Activated T-helper 17 cell treated with anti-CD3 and anti-CD28 coated beads, Interleukin-2, amount 50 U/mL, for 72 hours (primary cell): Measurements from ENCODE around the gene MRPS27. TPM values are rescaled to one million over a fixed set of nuclear protein-coding genes. Genes with fewer than 3 reads are reported as not detected.

Source experiments
- ATAC-seq: fragments of 150-1000 bp; cut with Tn5 transposase; replicated peaks from 2 replicates; pipeline ENCODE4 v1.10.0; 2021; ENCODE audit warnings: mild to moderate bottlenecking, moderate library complexity
- H3K27ac Mint-ChIP-seq: one replicate; pipeline ENCODE4 v1.8.0; 2022; ENCODE audit warnings: mixed read lengths
- H3K27me3 Mint-ChIP-seq: one replicate; pipeline ENCODE4 v1.8.0; 2022; ENCODE audit warnings: mixed read lengths
- H3K36me3 Mint-ChIP-seq: one replicate; pipeline ENCODE4 v1.8.0; 2022; ENCODE audit warnings: low read depth, mild to moderate bottlenecking, mixed read lengths
- H3K4me1 Mint-ChIP-seq: one replicate; pipeline ENCODE4 v1.8.0; 2022; ENCODE audit warnings: mixed read lengths
- H3K4me3 Mint-ChIP-seq: one replicate; pipeline ENCODE4 v1.8.0; 2022; ENCODE audit warnings: mild to moderate bottlenecking, mixed read lengths
- H3K9me3 Mint-ChIP-seq: one replicate; pipeline ENCODE4 v1.8.0; 2022; ENCODE audit warnings: mixed read lengths
- total RNA-seq, 2 donors: library from RNA; stranded (reverse); gene quantifications; one replicate each; pipeline ENCODE4 v1.2.3, GENCODE V29; 2022

MRPS27 gene
- total RNA-seq, 2 donors from 2014 or later, result 71.2 to 88.3 TPM

GRCh38 chr5:72270037-72270436 is 50.0 kb downstream of the MRPS27 start:
- Mint-ChIP-seq H3K36me3 (peaks cover 20% of the 10 kb centered on the region), H3K4me1 (no peaks in the 10 kb centered on the region), H3K27me3 (no peaks in the 10 kb centered on the region), H3K27ac (no peak overlapping the region), H3K9me3 (no peaks in the 10 kb centered on the region), H3K4me3 (no peak overlapping the region)
- no peak for ATAC-seq

- peaks cover 20% of the 10 kb centered on the region for H3K36me3 Mint-ChIP-seq
- no peak overlapping the region for H3K4me3 Mint-ChIP-seq
- no peaks in the 10 kb centered on the region for H3K4me1 Mint-ChIP-seq
- no peak overlapping the region for H3K27ac Mint-ChIP-seq
- H3K27me3 Mint-ChIP-seq, result no peaks in the 10 kb centered on the region
- ATAC-seq, result no peak
- no peaks in the 10 kb centered on the region for H3K9me3 Mint-ChIP-seq
These were observed 50.6 kb downstream of the MRPS27 start for GRCh38 chr5:72269411-72269780.

- Mint-ChIP-seq H3K36me3 (peaks cover 20% of the 10 kb centered on the region), H3K9me3 (no peaks in the 10 kb centered on the region)
- ATAC-seq, result peak; percentile 29
These were observed 51.2 kb downstream of the MRPS27 start for GRCh38 chr5:72268753-72269410.

GRCh38 chr5:72268260-72268659 is 51.8 kb downstream of the MRPS27 start:
- no peak overlapping the region for H3K27ac Mint-ChIP-seq
- peaks cover 23% of the 10 kb centered on the region for H3K36me3 Mint-ChIP-seq
- no peak for ATAC-seq
- no peaks in the 10 kb centered on the region for H3K9me3 Mint-ChIP-seq
- H3K27me3 Mint-ChIP-seq, result no peaks in the 10 kb centered on the region
- peaks cover 5% of the 10 kb centered on the region for H3K4me1 Mint-ChIP-seq
- no peak overlapping the region for H3K4me3 Mint-ChIP-seq

More at GRCh38 chr5:72268753-72269410, 51.2 kb downstream of the MRPS27 start:
- no peaks in the 10 kb centered on the region for H3K4me1 Mint-ChIP-seq
- no peak overlapping the region for H3K27ac Mint-ChIP-seq
- no peaks in the 10 kb centered on the region for H3K27me3 Mint-ChIP-seq
- no peak overlapping the region for H3K4me3 Mint-ChIP-seq

GRCh38 chr5:72267685-72268084 is 52.4 kb downstream of the MRPS27 start:
- Mint-ChIP-seq H3K4me1 (peaks cover 8% of the 10 kb centered on the region), H3K9me3 (no peaks in the 10 kb centered on the region), H3K27me3 (no peaks in the 10 kb centered on the region), H3K27ac (no peak overlapping the region), H3K36me3 (peaks cover 29% of the 10 kb centered on the region), H3K4me3 (no peak overlapping the region)
- no peak for ATAC-seq

DNA sequence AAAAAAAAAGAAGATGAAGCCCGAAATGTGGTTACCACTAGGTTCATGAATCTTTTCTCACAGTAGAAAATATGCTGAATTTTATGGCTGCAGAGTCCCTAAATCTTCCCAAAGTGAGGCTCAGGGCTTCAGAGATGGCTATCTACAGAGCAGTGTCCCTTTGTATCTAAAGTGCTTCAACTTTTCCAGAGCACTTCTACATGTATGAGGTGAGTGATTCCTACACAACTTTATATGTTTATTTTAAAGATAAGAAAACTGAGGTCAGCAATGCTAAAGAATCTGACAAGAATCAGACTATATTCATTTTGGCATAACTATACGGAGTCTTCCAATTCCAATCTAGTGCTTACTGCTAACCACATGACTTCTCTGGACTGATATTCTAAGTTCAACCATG is 53.2 kb downstream of the MRPS27 start:
- Mint-ChIP-seq H3K36me3 (peaks cover 36% of the 10 kb centered on the region), H3K9me3 (no peaks in the 10 kb centered on the region), H3K4me3 (no peak overlapping the region), H3K27ac (no peak overlapping the region), H3K4me1 (peaks cover 8% of the 10 kb centered on the region), H3K27me3 (no peaks in the 10 kb centered on the region)
- no peak for ATAC-seq

DNA sequence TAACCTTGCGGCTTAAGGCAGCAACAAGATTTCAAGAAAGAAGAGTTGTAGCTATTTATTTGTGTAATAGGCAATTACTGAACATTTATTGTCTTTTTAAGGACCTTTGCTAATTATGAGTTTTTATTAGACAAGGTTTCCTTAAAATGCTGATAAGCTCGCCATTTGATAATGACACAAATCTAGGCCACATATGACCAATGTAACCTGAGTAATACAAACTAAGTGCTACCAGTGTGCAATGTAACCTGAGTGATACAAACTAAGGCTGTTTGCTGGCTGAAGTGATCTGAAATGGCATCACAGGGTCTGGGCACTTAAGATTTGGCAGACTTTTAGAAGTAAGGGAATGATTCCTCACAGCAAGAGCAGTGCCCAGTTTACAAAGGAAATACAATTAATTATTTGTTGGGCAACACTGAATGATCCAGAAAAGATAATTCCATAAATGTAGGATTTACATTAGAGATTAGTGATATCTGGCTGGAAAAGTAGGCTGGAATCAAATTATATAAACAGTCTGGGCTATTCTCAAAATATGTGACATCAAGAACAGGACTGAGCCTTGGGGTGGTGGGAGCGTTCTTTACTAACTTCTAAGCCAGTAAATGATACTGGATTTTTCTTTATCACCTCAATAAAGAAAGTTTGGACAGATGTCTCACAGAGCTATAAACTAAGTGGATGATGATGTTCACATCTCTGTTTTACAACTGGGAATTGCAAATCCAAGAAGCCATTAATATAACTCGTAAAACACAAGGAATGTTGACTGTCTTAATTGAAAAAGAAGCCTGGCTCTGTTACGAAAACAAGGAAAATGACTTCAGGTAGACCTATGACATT is 54.8 kb downstream of the MRPS27 start:
- Mint-ChIP-seq H3K4me1 (peaks cover 8% of the 10 kb centered on the region), H3K27ac (no peak overlapping the region), H3K27me3 (no peaks in the 10 kb centered on the region), H3K9me3 (no peaks in the 10 kb centered on the region), H3K36me3 (peaks cover 47% of the 10 kb centered on the region), H3K4me3 (no peak overlapping the region)
- no peak for ATAC-seq

DNA sequence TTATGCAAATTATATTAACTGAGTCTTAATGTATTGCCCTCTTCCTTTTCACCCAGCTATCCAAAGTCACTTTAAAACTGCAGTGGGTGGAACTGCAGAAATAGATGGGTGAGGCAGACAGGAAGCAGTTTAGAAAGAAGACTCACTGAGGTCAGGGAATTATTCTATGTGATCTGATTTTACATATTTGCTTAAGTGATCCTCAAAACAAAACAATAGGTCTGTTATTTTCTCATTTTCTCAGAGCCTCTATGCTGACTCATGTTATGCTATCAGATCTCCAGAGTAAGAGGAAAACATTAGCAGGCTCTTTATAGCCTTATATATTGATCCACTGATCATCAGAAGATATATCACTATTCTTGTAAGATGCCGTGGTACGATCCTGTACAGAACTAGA is 63.5 kb downstream of the MRPS27 start:
- Mint-ChIP-seq H3K4me3 (no peak overlapping the region), H3K9me3 (no peaks in the 10 kb centered on the region), H3K27me3 (no peaks in the 10 kb centered on the region), H3K27ac (no peak overlapping the region), H3K36me3 (peaks cover 57% of the 10 kb centered on the region), H3K4me1 (peaks cover 14% of the 10 kb centered on the region)
- peak; percentile 31 for ATAC-seq

DNA sequence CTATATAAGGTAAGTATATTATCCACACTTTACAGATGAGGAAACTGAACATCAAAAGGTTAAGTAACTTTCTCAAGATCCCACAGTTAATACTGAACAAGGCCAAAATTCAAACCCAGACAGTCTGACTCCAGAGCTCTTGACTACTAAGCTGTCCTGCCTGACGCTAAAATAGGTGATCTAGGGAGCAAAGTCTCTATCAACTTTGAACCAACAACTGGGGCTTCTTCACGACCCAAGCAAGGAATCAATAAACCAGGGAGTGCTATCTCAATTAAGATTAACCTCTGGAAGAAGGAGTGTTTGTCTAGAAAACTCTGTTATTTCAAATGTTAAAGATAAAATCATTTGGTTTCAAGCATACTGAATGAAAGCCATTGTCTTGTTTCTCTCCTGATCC is 64.4 kb downstream of the MRPS27 start:
- Mint-ChIP-seq H3K9me3 (no peaks in the 10 kb centered on the region), H3K4me3 (no peak overlapping the region), H3K27me3 (no peaks in the 10 kb centered on the region), H3K4me1 (peaks cover 14% of the 10 kb centered on the region), H3K36me3 (peaks cover 55% of the 10 kb centered on the region), H3K27ac (no peak overlapping the region)
- no peak for ATAC-seq

DNA sequence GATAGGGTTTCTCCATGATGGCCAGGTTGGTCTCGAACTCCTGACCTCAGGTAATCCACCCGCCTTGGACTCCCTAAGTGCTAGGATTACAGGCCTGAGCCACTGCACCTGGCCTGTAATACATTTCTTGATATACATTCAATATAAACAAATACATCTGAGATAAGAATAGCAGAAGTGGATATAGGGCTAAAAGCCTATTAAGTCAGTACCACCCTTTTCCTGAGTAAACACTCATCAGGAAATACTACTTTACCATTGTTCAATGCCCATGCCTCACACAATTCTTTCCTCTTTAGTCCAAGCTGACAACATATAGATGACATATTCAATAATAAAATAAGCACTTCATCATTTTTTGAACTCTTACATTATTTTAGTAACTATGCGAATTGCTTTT is 64.8 kb downstream of the MRPS27 start:
- Mint-ChIP-seq H3K9me3 (no peaks in the 10 kb centered on the region), H3K4me3 (no peak overlapping the region), H3K36me3 (peaks cover 55% of the 10 kb centered on the region), H3K27ac (no peak overlapping the region), H3K4me1 (peaks cover 14% of the 10 kb centered on the region), H3K27me3 (no peaks in the 10 kb centered on the region)
- no peak for ATAC-seq

- H3K36me3 Mint-ChIP-seq, result peaks cover 41% of the 10 kb centered on the region
- H3K27me3 Mint-ChIP-seq, result no peaks in the 10 kb centered on the region
- H3K4me3 Mint-ChIP-seq, result no peak overlapping the region
- H3K4me1 Mint-ChIP-seq, result peaks cover 18% of the 10 kb centered on the region
- H3K9me3 Mint-ChIP-seq, result no peaks in the 10 kb centered on the region
- H3K27ac Mint-ChIP-seq, result peak overlapping the region; percentile 5
- ATAC-seq, result no peak
These were observed 67.4 kb downstream of the MRPS27 start for GRCh38 chr5:72252574-72253155.

- Mint-ChIP-seq H3K4me1 (peaks cover 14% of the 10 kb centered on the region), H3K4me3 (no peak overlapping the region), H3K27ac (no peak overlapping the region), H3K36me3 (peaks cover 35% of the 10 kb centered on the region), H3K9me3 (no peaks in the 10 kb centered on the region), H3K27me3 (no peaks in the 10 kb centered on the region)
- ATAC-seq, result no peak
These were observed 68.0 kb downstream of the MRPS27 start for GRCh38 chr5:72252008-72252407.

GRCh38 chr5:72251386-72251785 is 68.7 kb downstream of the MRPS27 start:
- Mint-ChIP-seq H3K27me3 (no peaks in the 10 kb centered on the region), H3K4me1 (peaks cover 9% of the 10 kb centered on the region), H3K27ac (no peak overlapping the region), H3K36me3 (peaks cover 35% of the 10 kb centered on the region), H3K4me3 (no peak overlapping the region), H3K9me3 (no peaks in the 10 kb centered on the region)
- no peak for ATAC-seq

GRCh38 chr5:72248410-72248981 is 71.5 kb downstream of the MRPS27 start:
- Mint-ChIP-seq H3K9me3 (no peaks in the 10 kb centered on the region), H3K4me3 (no peak overlapping the region), H3K4me1 (peaks cover 19% of the 10 kb centered on the region), H3K36me3 (peaks cover 19% of the 10 kb centered on the region), H3K27me3 (no peaks in the 10 kb centered on the region), H3K27ac (no peak overlapping the region)
- no peak for ATAC-seq
